SIG-M5 treated with dmso at 0.1 percent for 504 hours (cell line): ENCODE results near the gene KLHL11.

Source experiments
- DNase-seq: peaks from one replicate; lab custom pipeline; 2025; ENCODE audit not compliant: unreplicated experiment; lab: John Stamatoyannopoulos, UW

KLHL11 gene

DNA sequence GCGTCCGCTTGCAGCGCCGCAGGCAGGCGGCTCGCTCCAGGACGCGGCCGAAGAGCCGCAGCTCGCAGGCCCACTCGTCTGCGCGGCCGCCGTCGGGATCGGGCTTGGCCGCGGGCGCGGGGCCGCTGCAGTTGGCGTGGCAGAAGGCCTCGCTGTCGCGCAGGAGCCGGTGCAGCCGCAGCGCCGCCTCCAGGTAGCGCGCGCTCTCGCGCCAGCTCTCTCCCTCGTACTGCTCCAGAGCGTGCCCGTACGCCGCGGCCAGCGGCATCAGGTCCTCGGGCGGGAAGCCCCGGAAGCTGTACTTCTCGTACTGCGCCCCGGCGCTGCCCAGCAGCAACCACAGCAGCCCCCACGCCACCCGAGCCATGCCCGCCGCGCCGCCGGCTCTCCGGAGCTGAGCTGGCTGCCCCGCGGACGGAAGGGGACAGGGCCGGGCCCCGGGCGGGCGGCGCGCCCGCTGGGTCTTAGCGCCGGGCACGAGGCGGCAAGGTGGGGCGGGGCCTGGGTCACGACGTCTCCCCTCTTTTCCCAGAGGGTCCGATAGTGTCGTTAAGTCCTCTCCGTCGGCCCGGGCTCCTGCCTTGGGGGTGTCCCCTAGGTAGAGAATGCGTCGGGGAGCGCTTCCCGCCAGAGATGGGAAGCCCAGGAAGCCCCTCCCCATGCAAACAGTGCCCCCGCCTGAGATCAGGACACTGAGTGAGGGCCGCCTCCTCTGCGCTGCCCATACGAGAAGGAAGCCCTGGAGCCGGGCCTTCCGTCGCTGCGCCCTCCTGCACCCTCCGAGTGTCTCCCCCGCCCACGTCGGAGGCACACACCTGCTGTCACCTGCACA lies 53.5 kb downstream of the KLHL11 start, which contains the start of gene P3H4:
Gene P3H4, minus strand, starts transcription at position 401 of the 832 bp plus-strand sequence. Its CDS starts 34 bp downstream, at position 367.
- peak; percentile 64 for DNase-seq

DNA sequence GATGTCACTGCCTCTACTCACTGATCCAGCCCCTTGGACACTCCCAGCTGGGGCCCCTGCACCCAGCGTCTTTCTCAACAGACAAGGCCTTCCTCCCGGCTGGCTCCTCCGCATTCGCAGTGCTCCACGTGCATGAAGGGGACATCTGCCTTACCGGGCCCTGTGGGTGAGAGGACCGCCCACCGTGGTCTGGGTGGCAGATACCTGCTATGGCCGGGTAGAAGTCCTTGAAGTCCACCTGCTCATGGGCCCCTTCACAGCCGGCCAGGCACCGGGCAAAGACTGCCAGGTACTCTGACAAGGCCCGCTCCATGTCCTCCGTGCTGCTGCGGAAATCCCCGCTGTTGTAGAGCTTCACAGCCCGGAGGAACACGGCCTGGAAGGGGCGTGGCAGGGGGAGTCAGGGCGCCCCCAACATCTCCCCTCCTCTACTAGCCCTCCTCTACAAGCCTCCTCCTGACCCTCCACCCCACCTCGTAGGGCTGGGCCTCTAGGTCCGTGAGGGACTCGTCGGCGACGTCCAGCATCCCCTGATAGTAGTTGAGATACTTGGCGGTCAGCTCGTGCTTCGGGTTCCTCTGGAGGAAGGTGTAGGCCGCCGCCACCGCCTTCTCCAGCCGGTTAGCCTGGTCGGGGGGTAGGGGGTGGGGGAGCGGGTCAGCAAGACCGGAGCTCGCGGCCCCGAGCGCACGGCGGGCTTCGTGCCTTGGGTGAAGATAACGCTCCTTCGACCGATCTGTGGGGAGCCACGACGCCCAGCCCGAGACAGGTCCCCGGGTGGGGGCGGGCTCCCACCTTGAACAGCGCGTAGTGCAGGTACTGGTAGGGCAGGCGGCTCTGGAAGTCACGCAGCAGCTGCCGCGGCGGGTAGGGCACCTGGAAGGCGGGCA lies 54.3 kb downstream of the KLHL11 start:
- DNase-seq, result no peak

- DNase-seq, result no peak
Measured at GRCh38 chr17:41806685-41807445, 58.4 kb downstream of the KLHL11 start.
